NCI-H748 (cell line): ENCODE measurements around the gene CTCFL.
"Not testable (repeated sequence)": the region's sequence is repeated elsewhere in the genome, so short reads cannot be mapped to it uniquely, and the experiment has no call there.

ENCODE experiments used
- DNase-seq: peaks from one replicate; lab custom pipeline; 2025; ENCODE audit not compliant: unreplicated experiment; lab: John Stamatoyannopoulos, UW

Gene CTCFL

GRCh38 chr20:57483287-57484050 lies 41.5 kb downstream of the CTCFL start:
- DNase-seq = no peak

DNA sequence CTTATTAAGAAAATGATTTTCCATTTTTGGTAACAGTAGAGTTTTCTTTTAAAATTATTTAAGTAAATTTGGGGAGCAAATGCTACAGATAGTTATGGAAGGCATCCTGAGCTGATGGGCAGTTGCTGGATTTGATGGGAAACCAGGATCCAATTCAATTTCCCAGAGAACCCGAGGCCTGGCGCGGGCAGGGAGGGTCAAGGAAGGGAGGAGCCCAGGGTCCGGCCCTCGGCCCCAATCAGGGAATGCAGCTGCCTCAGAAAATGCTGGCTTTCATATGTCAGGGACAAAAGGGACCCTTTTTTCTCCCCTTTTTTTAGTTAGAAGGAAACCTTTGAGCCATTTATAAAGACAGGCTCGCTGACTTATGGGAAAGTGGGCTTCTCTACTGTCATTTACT lies 42.1 kb downstream of the CTCFL start:
- DNase-seq = no peak

GRCh38 chr20:57482148-57482547 lies 42.8 kb downstream of the CTCFL start:
- no peak for DNase-seq

DNA sequence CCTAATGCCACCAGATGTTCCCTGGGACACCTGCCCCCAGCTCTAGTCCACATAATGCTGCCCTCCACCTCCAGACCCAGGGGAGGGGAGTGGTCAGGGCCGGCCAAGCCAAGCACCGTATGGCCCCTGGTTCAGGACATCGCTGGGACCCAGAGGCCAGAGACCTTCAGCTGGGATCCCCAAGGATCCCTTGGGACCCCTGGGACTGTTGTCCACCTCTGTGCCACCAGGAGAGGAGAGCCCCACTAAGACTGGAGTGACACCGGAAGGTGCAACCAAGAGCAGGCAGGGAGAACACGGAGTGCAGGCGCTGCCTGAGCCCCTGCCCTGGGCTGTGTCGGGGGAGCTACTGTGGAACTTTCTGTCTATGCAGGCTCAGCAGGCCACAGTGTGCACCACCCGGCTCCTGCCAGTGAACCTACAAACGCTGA lies 43.6 kb downstream of the CTCFL start:
- DNase-seq = no peak

DNA sequence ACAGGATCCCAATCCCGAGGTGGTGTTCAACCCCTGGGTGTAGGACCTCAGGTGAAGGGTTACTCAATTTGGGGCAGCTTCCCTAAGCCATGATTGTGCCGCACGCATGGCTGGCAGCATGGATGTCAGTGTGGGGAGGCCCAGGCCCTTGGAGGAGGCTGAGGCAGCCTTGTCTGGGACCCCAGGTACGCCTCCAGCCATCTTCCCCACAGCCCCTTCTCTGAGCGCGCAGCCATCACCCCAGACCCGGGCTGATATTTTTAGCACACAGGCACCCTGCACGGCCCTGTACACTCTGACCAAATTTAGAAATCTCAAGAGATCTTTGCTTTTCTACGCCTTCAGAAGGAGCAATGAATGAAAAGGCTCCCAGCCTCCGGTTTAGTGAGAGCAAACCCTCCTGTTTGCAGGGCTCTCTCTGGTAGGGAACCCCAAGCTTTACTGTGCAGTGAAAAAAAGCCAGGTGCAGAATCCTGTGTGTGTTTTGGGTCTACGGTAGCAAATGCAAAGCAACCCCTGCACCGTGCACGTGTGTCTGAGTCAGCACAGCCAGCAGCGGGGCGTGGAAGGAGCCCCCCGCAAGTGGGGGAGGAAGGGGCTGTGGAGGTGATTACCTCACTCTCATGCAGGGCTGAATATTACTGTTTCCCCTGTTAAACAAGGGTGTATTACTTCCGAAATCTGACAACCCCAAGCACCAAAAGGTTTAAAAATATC lies 44.3 kb downstream of the CTCFL start:
- DNase-seq = no peak

DNA sequence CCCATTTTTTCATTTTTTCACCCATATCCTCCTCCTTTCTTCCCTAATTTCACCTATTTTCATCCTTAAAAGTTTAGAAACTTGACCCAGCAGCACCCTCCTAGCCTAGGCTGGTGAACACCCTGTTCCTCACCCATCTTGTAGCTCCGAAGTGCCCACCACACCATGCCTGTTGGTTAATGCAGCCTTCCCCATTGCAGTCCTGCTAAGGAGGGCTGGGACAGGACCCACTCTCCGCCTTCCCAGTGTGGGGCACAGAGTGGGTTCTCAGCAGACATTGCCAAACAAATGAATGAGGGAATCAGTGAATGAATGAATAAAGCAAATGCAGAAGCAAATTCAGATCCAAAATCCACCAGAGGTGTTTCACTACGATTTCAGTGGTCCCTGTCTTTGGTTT lies 45.7 kb downstream of the CTCFL start:
- DNase-seq = no peak

GRCh38 chr20:57478176-57478575 lies 46.8 kb downstream of the CTCFL start:
- no peak for DNase-seq

GRCh38 chr20:57476641-57477461 lies 48.1 kb downstream of the CTCFL start:
- no peak for DNase-seq

- DNase-seq = no peak
These were observed 48.8 kb downstream of the CTCFL start for GRCh38 chr20:57476084-57476526.

- DNase-seq = no peak
These were observed 49.4 kb downstream of the CTCFL start for GRCh38 chr20:57475388-57476083.

DNA sequence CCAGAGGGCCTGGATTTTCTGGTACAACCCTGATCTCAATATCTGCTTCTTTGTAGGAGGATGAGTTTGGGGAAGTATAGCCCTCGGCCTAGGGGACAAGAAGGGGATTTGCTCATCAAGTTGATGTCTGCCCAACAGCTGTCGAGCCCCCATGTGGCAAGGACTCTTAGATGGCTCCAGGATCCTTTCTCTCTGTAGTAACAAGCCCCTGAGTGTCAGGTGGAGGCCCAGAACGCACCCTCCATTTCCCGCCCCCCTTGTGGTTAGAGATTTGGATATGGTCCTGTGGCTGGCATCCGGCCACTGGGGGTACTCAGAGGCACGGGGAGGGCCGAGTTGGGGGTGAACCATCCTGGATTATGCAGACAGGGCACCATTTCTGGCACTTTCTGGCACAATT lies 50.1 kb downstream of the CTCFL start:
- DNase-seq = no peak

DNA sequence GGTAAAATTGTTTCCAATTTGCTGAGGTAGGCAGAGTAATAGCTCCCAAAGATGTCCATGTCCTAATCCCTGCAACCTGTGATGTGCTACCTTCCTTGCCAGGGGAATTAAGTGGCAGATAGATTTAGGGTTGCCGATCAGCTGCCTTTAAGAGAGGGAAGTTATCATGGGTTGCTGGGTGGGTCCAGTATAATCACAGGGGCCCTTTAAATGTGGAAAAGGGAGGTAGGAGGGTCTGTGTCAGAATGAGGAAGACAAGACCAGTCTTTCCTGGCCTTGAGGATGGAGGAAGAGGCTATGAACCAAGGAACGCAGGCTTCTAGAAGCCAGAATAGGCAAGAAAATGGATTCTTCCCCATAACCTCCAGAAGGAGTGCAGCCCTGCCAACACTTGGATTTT lies 50.7 kb downstream of the CTCFL start:
- no peak for DNase-seq

- peak; percentile 30 for DNase-seq
These were observed 51.5 kb downstream of the CTCFL start for GRCh38 chr20:57473246-57474048.

- not testable (repeated sequence) for DNase-seq
These were observed 52.5 kb downstream of the CTCFL start for GRCh38 chr20:57472474-57472873.

DNA sequence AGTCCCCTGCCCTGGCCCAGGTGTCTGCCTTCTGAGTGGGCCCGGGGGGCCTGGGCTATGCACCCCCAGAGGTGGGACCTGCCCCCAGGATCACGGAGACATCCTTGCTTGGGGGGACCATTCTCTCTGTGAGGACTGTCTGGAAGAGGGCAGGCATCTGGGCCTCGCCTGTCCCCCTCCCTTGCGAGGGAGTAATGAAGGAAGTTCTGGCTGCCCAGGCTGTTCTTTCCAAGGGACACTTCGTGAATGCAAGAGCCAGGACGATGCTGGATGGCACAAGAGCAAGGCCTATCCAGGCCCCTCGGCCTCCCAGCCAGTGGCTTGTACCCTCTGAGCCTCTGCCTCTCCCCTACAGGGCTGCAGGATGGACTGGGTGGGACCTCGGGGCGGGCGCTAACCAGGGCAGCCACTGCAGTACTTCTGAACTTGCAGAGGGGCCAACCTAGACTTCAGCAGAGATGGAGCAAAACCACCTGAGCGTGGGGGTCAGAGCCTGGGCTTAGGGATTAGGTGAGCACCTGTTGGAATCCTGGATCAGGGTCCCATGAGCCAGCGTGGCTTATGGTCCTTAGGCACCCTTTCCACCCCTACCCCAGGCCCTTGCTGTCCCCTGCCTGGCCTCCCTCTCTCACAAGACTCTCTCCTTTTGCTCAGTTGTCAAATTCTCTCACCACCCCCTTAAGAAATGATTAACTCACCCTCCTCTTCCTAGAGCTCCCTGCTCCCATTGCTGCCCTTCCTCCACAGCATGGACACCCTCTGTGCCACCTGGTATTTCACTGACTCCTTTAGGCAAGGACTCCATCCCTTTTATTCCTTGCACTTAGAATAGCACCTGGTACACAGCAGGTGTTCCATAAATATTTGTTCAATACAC lies 53.2 kb downstream of the CTCFL start:
- peak; percentile 32 for DNase-seq

- no peak for DNase-seq
These were observed 54.1 kb downstream of the CTCFL start for GRCh38 chr20:57470666-57471495.

GRCh38 chr20:57470212-57470522 lies 54.8 kb downstream of the CTCFL start:
- peak; percentile 20 for DNase-seq

DNA sequence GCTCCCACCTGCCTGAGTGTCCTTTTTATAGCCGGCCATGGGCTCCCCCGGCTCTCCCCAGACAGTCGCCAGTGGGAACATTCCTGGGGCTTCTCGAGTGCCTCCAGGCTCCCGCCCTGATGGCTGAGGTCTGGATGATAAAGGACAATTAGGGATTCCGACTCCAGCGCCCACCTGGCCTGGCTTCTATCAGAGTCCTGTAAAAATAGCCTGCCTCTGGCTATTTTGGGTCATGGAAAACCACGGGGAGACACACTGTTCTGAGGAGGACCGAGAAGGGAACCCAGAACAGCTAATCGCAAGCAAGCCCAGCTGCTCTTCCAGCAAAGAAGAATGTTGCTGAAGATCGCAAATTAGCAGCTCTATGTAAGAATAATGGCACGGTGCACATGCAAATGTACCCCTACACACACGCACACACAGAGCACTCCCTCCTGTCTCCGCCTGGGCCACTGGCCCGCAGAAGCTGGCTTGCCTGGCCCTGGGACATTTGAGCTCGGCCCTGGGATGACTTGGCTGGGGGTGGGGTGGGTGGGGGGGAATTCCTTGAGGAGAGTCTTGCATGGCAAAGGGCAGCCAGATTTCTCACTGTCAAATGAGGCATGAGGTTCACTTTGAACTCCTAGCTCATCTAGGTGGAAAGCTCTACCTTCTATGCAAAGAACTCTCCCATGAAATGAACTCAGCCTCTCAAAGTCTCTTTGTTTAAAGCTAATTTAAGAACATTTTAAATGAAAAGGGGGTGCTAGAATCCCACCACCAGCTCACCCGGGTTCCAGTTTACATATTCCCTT lies 55.3 kb downstream of the CTCFL start:
- DNase-seq = no peak
